Right lobe of liver (tissue), 4 donors: ENCODE measurements around the gene UBASH3B.

Experiments used
- CTCF ChIP-seq, 4 donors: fragments of 200-600 bp in 3 of 4; fragments of 450-650 bp in 1 of 4; IDR thresholded peaks; one replicate each; pipeline versions ENCODE4 v1.5.1 to v1.8.0; 2016 to 2022; ENCODE audit warnings: antibody characterized with exemption in 4 of 4, mild to moderate bottlenecking in 2 of 4
- POLR2A ChIP-seq: fragments of 450-650 bp; IDR thresholded peaks from one replicate; pipeline ENCODE4 v1.6.1; 2017; ENCODE audit warnings: antibody characterized with exemption, mild to moderate bottlenecking
- donor health status: DM: no; HTN: no; CAD: no.
- donor health status: DM: no; HTN: no; CAD: no.
- donor health status: DM: no; HTN: yes; CAD: no.

- TF ChIP-seq CTCF (IDR thresholded peaks at IDR 0.05), result no peak
- peak; percentile 77 for TF ChIP-seq POLR2A
These were observed at the start of gene UBASH3B for GRCh38 chr11:122655527-122656072.
